BJ (cell line): ENCODE data around the gene LMO2. TPM values are rescaled to one million over a fixed set of nuclear protein-coding genes. Genes with fewer than 3 reads are reported as not detected.

Source experiments
- CTCF ChIA-PET: fragments of 350-600 bp; formaldehyde crosslinking; extraction: SDS; loops from one replicate; lab custom pipeline; 2021; ENCODE audit warnings: antibody characterized with exemption, inconsistent platforms; lab: Yijun Ruan, JAX
- POLR2A ChIA-PET: fragments of 300-600 bp; sonication (Branson Sonifier 250); formaldehyde crosslinking; extraction: SDS; loops from one replicate; lab custom pipeline; 2021; ENCODE audit warnings: antibody characterized with exemption; lab: Charles Lee
- DNase-seq: peaks from one replicate; pipeline ENCODE4 v3.0.0-alpha.2; 2011; ENCODE audit warnings: low read depth
- H3K27me3 ChIP-seq: 2 replicates; pipeline ENCODE4 v1.6.0; 2011; ENCODE audit warnings: low read length; ENCODE audit not compliant: control insufficient read depth, insufficient read depth
- H3K36me3 ChIP-seq: 2 replicates; pipeline ENCODE4 v1.5.1; 2011; ENCODE audit warnings: low read length; ENCODE audit not compliant: control insufficient read depth, insufficient read depth
- H3K4me3 ChIP-seq: 2 replicates; pipeline ENCODE4 v1.5.1; 2011; ENCODE audit warnings: low read depth, mild to moderate bottlenecking, control low read depth, low read length
- polyA plus RNA-seq: library from polyadenylated mRNA; depleted of rRNA; stranded (reverse); fragments of >200 nt; gene quantifications from 2 replicates; pipeline ENCODE4 v1.2.3, GENCODE V29; 2011
- TF ChIP-seq, protein P1 (sequence below): IDR thresholded peaks from 2 replicates; pipeline ENCODE4 v1.5.1; 2011; ENCODE audit warnings: low read depth, mild to moderate bottlenecking, control low read depth, inconsistent platforms, low read length, moderate library complexity; ENCODE audit not compliant: insufficient read depth

The LMO2 gene
- polyA plus RNA-seq, 1 experiment = not detected

DNA sequence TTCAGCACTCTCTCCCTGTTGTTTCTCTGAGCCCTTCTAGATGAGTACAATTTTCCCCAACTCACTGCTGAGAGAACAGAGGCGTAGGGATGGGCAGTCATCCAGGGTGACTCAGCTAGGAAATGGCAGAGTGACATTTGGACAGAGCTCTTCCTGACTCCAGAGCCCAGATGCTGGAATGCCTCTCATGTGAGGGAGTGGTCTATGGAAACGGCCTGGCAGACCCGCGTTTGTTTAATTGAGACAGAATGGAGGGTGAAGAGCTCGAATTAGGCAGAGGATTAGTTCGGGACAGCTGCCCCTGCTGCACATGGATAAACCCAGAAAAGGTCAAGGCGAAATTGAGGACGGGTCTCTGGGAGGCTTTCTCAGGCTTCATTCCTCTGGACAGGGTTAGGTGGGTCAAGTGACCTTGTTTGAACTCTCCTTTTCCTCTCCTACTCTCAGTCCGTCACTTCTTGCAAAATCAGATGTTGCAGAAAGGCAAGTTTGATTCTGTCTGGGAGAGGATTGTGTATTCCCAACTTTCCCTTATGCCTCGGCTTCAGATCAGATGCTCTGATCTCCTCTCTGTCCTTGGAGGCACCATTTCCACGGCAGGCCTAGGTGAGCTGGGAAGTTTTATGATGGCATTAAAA lies 7.6 kb upstream of the LMO2 start:
- ChIA-PET POLR2A (no interaction called here), CTCF (interaction anchor here (0.9 kb wide), 1 partner anchor 41 kb away, joined by 3 read pairs; no protein-coding TSS in a partner anchor)

DNA sequence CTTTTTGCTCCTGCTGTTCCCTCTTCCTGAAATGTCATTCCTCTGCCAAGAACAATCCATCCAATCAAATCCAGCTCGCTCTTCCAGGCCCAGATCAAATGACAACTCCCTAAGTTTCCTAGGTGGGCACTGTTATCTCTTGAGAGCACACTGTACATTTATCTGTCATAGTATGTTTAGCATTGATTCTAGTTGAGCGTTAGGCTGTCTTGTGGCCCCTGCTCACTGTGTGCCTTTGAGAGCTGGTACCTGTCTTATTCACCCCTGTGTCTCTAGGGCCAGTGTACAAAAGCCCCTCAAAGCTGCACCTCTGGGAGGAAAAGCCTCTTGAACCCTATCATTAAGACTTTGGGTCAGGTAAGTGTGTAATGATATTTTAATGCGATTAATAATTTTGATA lies 7.1 kb upstream of the LMO2 start:
- Histone ChIP-seq H3K4me3 (no peak overlapping the region), H3K36me3 (no peaks in the 10 kb centered on the region), H3K27me3 (peaks cover 3% of the 10 kb centered on the region)
- CTCF ChIA-PET = interaction anchor here (0.9 kb wide), 1 partner anchor 40 kb away, joined by 3 read pairs; no protein-coding TSS in a partner anchor
- DNase-seq = no peak
- TF ChIP-seq, protein P1, sequence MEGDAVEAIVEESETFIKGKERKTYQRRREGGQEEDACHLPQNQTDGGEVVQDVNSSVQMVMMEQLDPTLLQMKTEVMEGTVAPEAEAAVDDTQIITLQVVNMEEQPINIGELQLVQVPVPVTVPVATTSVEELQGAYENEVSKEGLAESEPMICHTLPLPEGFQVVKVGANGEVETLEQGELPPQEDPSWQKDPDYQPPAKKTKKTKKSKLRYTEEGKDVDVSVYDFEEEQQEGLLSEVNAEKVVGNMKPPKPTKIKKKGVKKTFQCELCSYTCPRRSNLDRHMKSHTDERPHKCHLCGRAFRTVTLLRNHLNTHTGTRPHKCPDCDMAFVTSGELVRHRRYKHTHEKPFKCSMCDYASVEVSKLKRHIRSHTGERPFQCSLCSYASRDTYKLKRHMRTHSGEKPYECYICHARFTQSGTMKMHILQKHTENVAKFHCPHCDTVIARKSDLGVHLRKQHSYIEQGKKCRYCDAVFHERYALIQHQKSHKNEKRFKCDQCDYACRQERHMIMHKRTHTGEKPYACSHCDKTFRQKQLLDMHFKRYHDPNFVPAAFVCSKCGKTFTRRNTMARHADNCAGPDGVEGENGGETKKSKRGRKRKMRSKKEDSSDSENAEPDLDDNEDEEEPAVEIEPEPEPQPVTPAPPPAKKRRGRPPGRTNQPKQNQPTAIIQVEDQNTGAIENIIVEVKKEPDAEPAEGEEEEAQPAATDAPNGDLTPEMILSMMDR = no peak
- POLR2A ChIA-PET = no interaction called here

More for the DNA sequence above, 7.6 kb upstream of the LMO2 start:
- Histone ChIP-seq H3K4me3 (no peak overlapping the region), H3K36me3 (no peaks in the 10 kb centered on the region), H3K27me3 (peaks cover 5% of the 10 kb centered on the region)
- TF ChIP-seq, protein P1 = no peak
- peak; percentile 15 for DNase-seq

DNA sequence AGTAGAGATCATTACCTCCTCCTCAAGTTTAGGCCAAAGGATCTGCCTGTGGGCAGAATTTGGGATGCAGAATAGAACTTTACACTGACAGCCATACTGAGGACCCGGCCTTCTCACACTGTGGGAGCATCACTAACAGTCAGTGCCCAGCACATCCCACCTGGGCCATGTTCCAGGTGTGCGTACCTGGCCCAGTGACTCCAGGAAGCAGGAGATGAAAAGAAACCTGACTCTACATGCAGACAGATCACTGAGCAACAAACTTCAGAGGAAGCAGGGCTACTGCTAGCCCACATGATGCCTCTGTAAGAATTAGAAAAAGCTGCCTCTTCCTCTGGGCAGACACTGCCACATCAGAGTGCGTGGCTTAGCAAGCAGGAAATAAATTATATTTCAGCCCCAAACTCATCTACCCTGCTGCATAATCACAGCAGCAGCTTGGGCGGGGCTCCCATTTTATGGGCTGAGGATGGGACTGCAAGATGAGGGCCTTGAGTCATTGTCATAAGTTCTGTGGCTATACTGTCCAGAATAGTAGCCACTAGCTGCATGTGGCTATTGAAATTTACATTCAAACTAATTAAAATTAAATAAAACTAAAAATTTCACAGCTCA lies 6.0 kb upstream of the LMO2 start:
- Histone ChIP-seq H3K4me3 (no peak overlapping the region), H3K27me3 (peaks cover 3% of the 10 kb centered on the region), H3K36me3 (no peaks in the 10 kb centered on the region)
- ChIA-PET CTCF (interaction anchor here (1.1 kb wide), 1 partner anchor 19 kb away, joined by 3 read pairs; no protein-coding TSS in a partner anchor), POLR2A (no interaction called here)
- TF ChIP-seq, protein P1 = no peak
- DNase-seq = no peak

DNA sequence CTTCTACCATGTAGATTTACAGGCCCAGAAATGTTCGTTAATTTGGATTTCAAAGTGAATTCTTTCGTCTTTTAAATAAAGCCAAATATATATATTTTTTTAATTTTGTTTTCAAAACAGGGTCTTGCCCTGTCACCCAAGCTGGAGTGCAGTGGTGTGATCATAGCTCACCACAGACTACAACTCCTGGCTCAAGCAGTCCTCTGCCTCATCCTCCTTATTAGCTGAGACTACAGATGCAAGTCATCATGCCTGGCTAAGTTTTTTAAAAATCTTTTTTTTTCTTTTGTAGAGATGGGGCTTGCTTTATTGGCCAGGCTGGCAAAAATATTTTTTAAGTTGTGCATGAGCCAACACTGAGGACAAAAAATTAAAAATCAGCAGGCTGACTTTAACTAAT lies 5.0 kb upstream of the LMO2 start:
- Histone ChIP-seq H3K36me3 (no peaks in the 10 kb centered on the region), H3K4me3 (no peak overlapping the region), H3K27me3 (peaks cover 3% of the 10 kb centered on the region; the same call in 1 of the 2 replicates)
- CTCF ChIA-PET = no interaction called here
- no peak for DNase-seq
- POLR2A ChIA-PET = no interaction called here
- TF ChIP-seq, protein P1 = no peak

DNA sequence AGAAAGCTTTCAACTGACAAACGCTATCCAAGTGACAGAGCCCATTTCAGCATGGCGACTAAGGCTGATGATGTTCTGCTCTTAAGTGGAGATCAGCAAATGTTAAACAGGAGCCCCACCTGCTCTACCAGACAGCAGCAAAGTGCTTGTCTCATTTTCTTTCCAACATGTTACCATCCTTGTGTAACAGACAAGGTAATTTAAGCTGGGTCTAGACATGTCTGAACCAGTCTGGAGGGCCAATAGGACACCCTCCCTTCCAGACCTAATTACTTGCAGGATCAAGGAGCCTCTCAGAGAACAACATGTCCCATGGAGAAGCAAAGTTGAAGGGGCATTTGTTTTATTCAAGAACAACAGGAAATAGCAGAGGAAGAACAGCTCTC lies 3.9 kb upstream of the LMO2 start:
- TF ChIP-seq, protein P1 = no peak
- ChIA-PET CTCF (no interaction called here), POLR2A (no interaction called here)
- Histone ChIP-seq H3K4me3 (no peak overlapping the region), H3K36me3 (no peaks in the 10 kb centered on the region), H3K27me3 (peaks cover 3% of the 10 kb centered on the region; the same call in 1 of the 2 replicates)
- no peak for DNase-seq
